Esophagus muscularis mucosa (tissue), 4 donors: ENCODE measurements around the gene ZNF732. TPM values are rescaled to one million over a fixed set of nuclear protein-coding genes. Genes with fewer than 3 reads are reported as not detected.
A peak's percentile ranks its signal among the peaks of the same experiment; 100 is the strongest.

Experiments used
- DNase-seq: peaks from one replicate; pipeline ENCODE4 v3.0.0-alpha.2; 2017; ENCODE audit errors: extremely low spot score
- H3K27ac ChIP-seq, 4 donors: fragments of 200-600 bp; sonication (generic); replicated peaks in 1 of 4; 1 replicate in 3 of 4; 2 replicates in 1 of 4; pipeline ENCODE4 v1.5.1; 2016 to 2019; ENCODE audit warnings: mild to moderate bottlenecking in 1 of 4
- H3K27me3 ChIP-seq, 4 donors: fragments of 200-600 bp; sonication (generic); one replicate each; pipeline versions ENCODE4 v1.5.1 to v1.6.0; 2016 to 2019
- H3K36me3 ChIP-seq, 4 donors: fragments of 200-600 bp; sonication (generic); one replicate each; pipeline ENCODE4 v1.5.1; 2016 to 2019
- H3K4me1 ChIP-seq, 4 donors: fragments of 200-600 bp; sonication (generic); one replicate each; pipeline ENCODE4 v1.5.1; 2016 to 2019
- H3K4me3 ChIP-seq, 4 donors: fragments of 200-600 bp; sonication (generic); 1 replicate in 2 of 4; 2 replicates in 2 of 4; pipeline ENCODE4 v1.5.1; 2016 to 2019; ENCODE audit warnings: mild to moderate bottlenecking in 4 of 4, moderate library complexity in 1 of 4
- H3K9me3 ChIP-seq, 4 donors: fragments of 200-600 bp; sonication (generic); 1 replicate in 3 of 4; 2 replicates in 1 of 4; pipeline ENCODE4 v1.5.1; 2016 to 2019
- CTCF ChIP-seq, 3 experiments: fragments of 200-600 bp in 2 of 3; fragments of 450-650 bp in 1 of 3; sonication (generic) in 2 of 3; IDR thresholded peaks; one replicate each; pipeline ENCODE4 v1.5.1; 2017 to 2019; ENCODE audit warnings: antibody characterized with exemption in 3 of 3, mild to moderate bottlenecking in 2 of 3, moderate library complexity in 1 of 3
- EP300 ChIP-seq: sonication (generic); formaldehyde crosslinking; IDR thresholded peaks from one replicate; pipeline ENCODE4 v1.6.1; 2017; ENCODE audit warnings: antibody characterized with exemption
- POLR2A ChIP-seq: fragments of 450-650 bp; IDR thresholded peaks from one replicate; pipeline ENCODE4 v1.6.1; 2017; ENCODE audit warnings: antibody characterized with exemption, moderate library complexity, mild to moderate bottlenecking, low read depth
- POLR2AphosphoS5 ChIP-seq, 2 donors: sonication (generic); formaldehyde crosslinking; IDR thresholded peaks; one replicate each; pipeline ENCODE4 v1.6.1; 2017; ENCODE audit warnings: antibody characterized with exemption in 2 of 2
- WGBS: methylation state at CpG from one replicate; pipeline ENCODE4 v1.1.5; 2018; 5-methylcytosine and 5-hydroxymethylcytosine counted together
- intact Hi-C: fragments of 100-400 bp; cut with DNase I; formaldehyde crosslinking; loops from one replicate; pipeline ENCODE4 v1.15.1; 2023
- total RNA-seq, 4 donors: library from RNA; depleted of rRNA; stranded (reverse); fragments of >200 nt; gene quantifications; one replicate each; pipeline versions ENCODE4 v1.1.0 to v1.2.1, GENCODE V29; 2016

ZNF732 gene
- total RNA-seq, result under 1 TPM in 1 of 4 donors, not detected in 3; 0.50 TPM

- intact Hi-C loops, result no loop called here
- no peak for DNase-seq
- TF ChIP-seq POLR2AphosphoS5 (IDR thresholded peaks at IDR 0.05) (peak in 1 of 2 donors; percentile 18), CTCF (IDR thresholded peaks at IDR 0.05) (no peak)
- Histone ChIP-seq H3K27ac (peak within 1 kb of the TSS in 1 of 4 donors; percentile 64), H3K9me3 (no peaks in the 10 kb centered on the region), H3K27me3 (peaks cover 0 to 13% (median 3%) of the 10 kb centered on the region in 4 donors), H3K36me3 (no peaks in the 10 kb centered on the region), H3K4me3 (peak within 1 kb of the TSS; percentile 53 to 60 (median 56)), H3K4me1 (peaks cover 0 to 15% (median 11%) of the 10 kb centered on the region in 4 donors)
- 3% methylated on average over 9 of the region's 53 CpGs for WGBS
Observed at GRCh38 chr4:304969-305680, at the start of gene ZNF732. ZNF732 (minus strand) TSS chr4:305474; CDS start chr4:305310, 164 bp downstream.

- peaks cover 9 to 14% (median 12%) of the 10 kb centered on the region in 4 donors for H3K36me3 ChIP-seq
- peaks cover 0 to 8% (median 0%) of the 10 kb centered on the region in 4 donors for H3K9me3 ChIP-seq
- intact Hi-C loops, result no loop called here
- H3K27me3 ChIP-seq, result no peaks in the 10 kb centered on the region
- H3K4me1 ChIP-seq, result peaks cover 21 to 39% (median 26%) of the 10 kb centered on the region in 4 donors
- H3K27ac ChIP-seq, result no peak overlapping the region
- DNase-seq, result no peak
- TF ChIP-seq EP300 (no peak), POLR2A (no peak), CTCF (IDR thresholded peaks at IDR 0.05) (peak in 1 of 3 experiments; percentile 21)
- WGBS, result 92% methylated on average over 4 of the region's 4 CpGs
- H3K4me3 ChIP-seq, result no peak overlapping the region
Observed at GRCh38 chr4:340011-340410, 34.7 kb upstream of the ZNF732 start.

GRCh38 chr4:338759-339097, 33.5 kb upstream of the ZNF732 start:
- peaks cover 0 to 1% (median under 1%) of the 10 kb centered on the region in 4 donors for H3K36me3 ChIP-seq
- no peak for TF ChIP-seq EP300
- TF ChIP-seq POLR2A, result no peak
- no peak for TF ChIP-seq CTCF (IDR thresholded peaks at IDR 0.05)
- no peak for TF ChIP-seq POLR2AphosphoS5 (IDR thresholded peaks at IDR 0.05)
- peak overlapping the region; percentile 90 to 98 (median 96) for H3K27ac ChIP-seq
- peak overlapping the region; percentile 88 to 96 (median 92) for H3K4me3 ChIP-seq
- H3K4me1 ChIP-seq, result peaks cover 21 to 39% (median 26%) of the 10 kb centered on the region in 4 donors
- WGBS, result 28% methylated on average over 11 of the region's 13 CpGs
- no peaks in the 10 kb centered on the region for H3K27me3 ChIP-seq
- intact Hi-C loops, result loop anchor here (5.0 kb wide), 1 partner anchor 96 kb away; no protein-coding TSS in a partner anchor
- H3K9me3 ChIP-seq, result peaks cover 0 to 8% (median 0%) of the 10 kb centered on the region in 4 donors
- no peak for DNase-seq

GRCh38 chr4:337932-338758, 32.9 kb upstream of the ZNF732 start:
- Histone ChIP-seq H3K36me3 (no peaks in the 10 kb centered on the region), H3K9me3 (peaks cover 0 to 8% (median 0%) of the 10 kb centered on the region in 4 donors), H3K4me3 (peak overlapping the region; percentile 88 to 96 (median 92)), H3K4me1 (peaks cover 21 to 39% (median 26%) of the 10 kb centered on the region in 4 donors), H3K27ac (peak overlapping the region; percentile 90 to 98 (median 96)), H3K27me3 (no peaks in the 10 kb centered on the region)
- intact Hi-C loops, result loop anchor here (5.0 kb wide), 1 partner anchor 96 kb away; no protein-coding TSS in a partner anchor
- DNase-seq, result peak; percentile 93
- 2% methylated on average over 47 of the region's 52 CpGs for WGBS
- TF ChIP-seq CTCF (IDR thresholded peaks at IDR 0.05) (no peak), POLR2AphosphoS5 (IDR thresholded peaks at IDR 0.05) (no peak), EP300 (no peak), POLR2A (no peak)
